SK-N-SH (cell line): ENCODE data around the gene DAB1. TPM values are rescaled to one million over a fixed set of nuclear protein-coding genes. Genes with fewer than 3 reads are reported as not detected.

Source experiments
- CTCF ChIA-PET: fragments of 300-600, 350-600 bp; formaldehyde crosslinking; extraction: SDS; loops from one replicate; lab custom pipeline; 2021; lab: Yijun Ruan, JAX
- POLR2A ChIA-PET: fragments of 350-600 bp; sonication (Branson Sonifier 250); formaldehyde crosslinking; extraction: SDS; loops from one replicate; lab custom pipeline; 2020; ENCODE audit warnings: antibody characterized with exemption, inconsistent platforms; lab: Yijun Ruan, JAX
- DNase-seq: peaks from one replicate; pipeline ENCODE4 v3.0.0; 2012
- H2AFZ ChIP-seq: fragments of 200-600 bp; sonication (generic); 2 replicates; pipeline ENCODE4 v1.8.1; 2016; ENCODE audit warnings: antibody characterized with exemption, mild to moderate bottlenecking, low read depth
- H3F3A ChIP-seq: fragments of 200-600 bp; sonication (generic); replicated peaks from 2 replicates; pipeline ENCODE3; 2016; ENCODE audit warnings: antibody characterized with exemption, mild to moderate bottlenecking; ENCODE audit not compliant: insufficient read depth
- H3K27ac ChIP-seq, 2 experiments: fragments of 200-500 bp in 1 of 2; fragments of 200-600 bp in 1 of 2; sonication (Bioruptor generic) in 1 of 2; sonication (generic), shearing (Covaris generic) in 1 of 2; 2 replicates each; pipeline versions ENCODE4 v1.5.1 to v1.6.1; 2014 to 2016; ENCODE audit warnings: low read depth in 2 of 2, inconsistent platforms in 1 of 2, low read length in 1 of 2, mild to moderate bottlenecking in 1 of 2, mixed read lengths in 1 of 2
- H3K27me3 ChIP-seq: fragments of 200-600 bp; sonication (generic), shearing (Covaris generic); 2 replicates; pipeline ENCODE4 v1.6.1; 2016; ENCODE audit warnings: mixed run types; ENCODE audit not compliant: insufficient read depth
- H3K36me3 ChIP-seq, 2 experiments: fragments of 200-500 bp in 1 of 2; fragments of 200-600 bp in 1 of 2; sonication (Bioruptor generic) in 1 of 2; sonication (generic) in 1 of 2; replicated peaks in 1 of 2; 2 replicates each; pipeline versions ENCODE3 to v1.5.1; 2014 to 2016; ENCODE audit warnings: low read length in 1 of 2, mild to moderate bottlenecking in 1 of 2; ENCODE audit not compliant: insufficient read depth in 2 of 2, control insufficient read depth in 1 of 2
- H3K4me1 ChIP-seq, 2 experiments: fragments of 200-500 bp in 1 of 2; fragments of 200-600 bp in 1 of 2; sonication (Bioruptor generic) in 1 of 2; sonication (generic), shearing (Covaris generic) in 1 of 2; 2 replicates each; pipeline versions ENCODE4 v1.5.1 to v1.6.1; 2014 to 2016; ENCODE audit warnings: low read depth in 1 of 2, low read length in 1 of 2, mixed run types in 1 of 2; ENCODE audit not compliant: insufficient read depth in 2 of 2, control insufficient read depth in 1 of 2
- H3K4me2 ChIP-seq: fragments of 200-600 bp; sonication (generic), shearing (Covaris generic); 2 replicates; pipeline ENCODE4 v1.6.1; 2017; ENCODE audit warnings: mixed run types
- H3K4me3 ChIP-seq, 2 experiments: fragments of 200-500 bp in 1 of 2; fragments of 200-600 bp in 1 of 2; sonication (Bioruptor generic) in 1 of 2; sonication (generic), shearing (Covaris generic) in 1 of 2; 2 replicates each; pipeline versions ENCODE4 v1.5.1 to v1.8.1; 2014 to 2016; ENCODE audit warnings: low read depth in 2 of 2, inconsistent platforms in 1 of 2, low read length in 1 of 2, mild to moderate bottlenecking in 1 of 2, mixed read lengths in 1 of 2, moderate library complexity in 1 of 2
- H3K79me2 ChIP-seq: fragments of 200-600 bp; sonication (generic); 2 replicates; pipeline ENCODE4 v1.8.1; 2017; ENCODE audit warnings: mild to moderate bottlenecking; ENCODE audit not compliant: insufficient read depth
- H3K9ac ChIP-seq: fragments of 200-600 bp; sonication (generic); 2 replicates; pipeline ENCODE4 v1.6.1; 2017; ENCODE audit warnings: mixed run types
- H3K9me2 ChIP-seq: fragments of 200-600 bp; sonication (generic); 2 replicates; pipeline ENCODE4 v1.6.1; 2017; ENCODE audit warnings: mixed run types
- H3K9me3 ChIP-seq: fragments of 200-600 bp; sonication (generic); 2 replicates; pipeline ENCODE4 v1.6.1; 2017; ENCODE audit warnings: mixed run types, mild to moderate bottlenecking, moderate library complexity
- H4K20me1 ChIP-seq: fragments of 200-600 bp; sonication (generic); 2 replicates; pipeline ENCODE4 v1.6.1; 2017; ENCODE audit warnings: mild to moderate bottlenecking, mixed run types; ENCODE audit not compliant: insufficient read depth
- EP300 ChIP-seq, 2 experiments: IDR thresholded peaks; 2 replicates each; pipeline versions ENCODE4 v1.4.0 to v1.6.1; 2012; ENCODE audit warnings: borderline replicate concordance in 1 of 2, low read depth in 1 of 2, low read length in 1 of 2
- EZH2phosphoT487 ChIP-seq: fragments of 200-600 bp; sonication (generic); IDR thresholded peaks from 2 replicates; pipeline ENCODE4 v1.6.1; 2017; ENCODE audit warnings: low read depth, mixed run types, mild to moderate bottlenecking, antibody characterized with exemption, moderate library complexity, borderline replicate concordance
- FOSL2 ChIP-seq: IDR thresholded peaks from 2 replicates; pipeline ENCODE4 v1.4.0; 2012; ENCODE audit warnings: low read depth, mild to moderate bottlenecking, moderate library complexity, borderline replicate concordance
- FOXJ3 ChIP-seq: sonication (generic); formaldehyde crosslinking; IDR thresholded peaks from 2 replicates; pipeline ENCODE4 v1.5.1; 2020; ENCODE audit warnings: mild to moderate bottlenecking, missing genetic modification reagents
- MEF2A ChIP-seq: IDR thresholded peaks from 2 replicates; pipeline ENCODE4 v1.4.0; 2012; ENCODE audit warnings: low read depth, borderline replicate concordance
- MXI1 ChIP-seq: IDR thresholded peaks from 2 replicates; pipeline ENCODE4 v1.6.1; 2012; ENCODE audit warnings: mild to moderate bottlenecking, low read depth, low read length, improper control_type of control experiment
- RAD21 ChIP-seq: IDR thresholded peaks from 2 replicates; pipeline ENCODE4 v1.6.1; 2012; ENCODE audit warnings: mild to moderate bottlenecking, low read length
- RCOR1 ChIP-seq: fragments of 150-350 bp; IDR thresholded peaks from 2 replicates; pipeline ENCODE4 v1.6.1; 2017; ENCODE audit warnings: antibody characterized with exemption, low read length
- RXRA ChIP-seq: IDR thresholded peaks from 2 replicates; pipeline ENCODE4 v1.4.0; 2012; ENCODE audit warnings: low read depth, mild to moderate bottlenecking, borderline replicate concordance
- SMC3 ChIP-seq: IDR thresholded peaks from 2 replicates; pipeline ENCODE4 v1.6.1; 2012; ENCODE audit warnings: low read depth, low read length, improper control_type of control experiment
- TAF1 ChIP-seq: IDR thresholded peaks from 2 replicates; pipeline ENCODE4 v1.6.1; 2012; ENCODE audit warnings: low read depth, mild to moderate bottlenecking, low read length, moderate library complexity, borderline replicate concordance
- TCF12 ChIP-seq: IDR thresholded peaks from 2 replicates; pipeline ENCODE4 v1.4.0; 2012
- TEAD4 ChIP-seq: IDR thresholded peaks from 2 replicates; pipeline ENCODE4 v1.4.0; 2012; ENCODE audit warnings: mild to moderate bottlenecking, borderline replicate concordance; ENCODE audit not compliant: insufficient read depth
- WGBS: methylation state at CpG from one replicate; pipeline ENCODE4 v1.1.6; 2017; ENCODE audit warnings: low lambda C conversion rate; 5-methylcytosine and 5-hydroxymethylcytosine counted together
- polyA plus RNA-seq, 3 experiments: library from polyadenylated mRNA; depleted of rRNA; stranded (reverse); fragments of >200 nt; gene quantifications; 2 replicates each; pipeline ENCODE4 v1.2.3, GENCODE V29; 2012
- TF ChIP-seq, protein P1 (sequence below): IDR thresholded peaks from 2 replicates; pipeline ENCODE4; 2012
- TF ChIP-seq, protein P2 (sequence below): fragments of 150-350 bp; IDR thresholded peaks from 2 replicates; pipeline ENCODE4 v1.6.1; 2017; ENCODE audit warnings: antibody characterized with exemption, low read length, low read depth, borderline replicate concordance
- TF ChIP-seq, protein P3 (sequence below): fragments of 200-600 bp; sonication (generic); IDR thresholded peaks from 2 replicates; pipeline ENCODE4 v1.6.1; 2017; ENCODE audit warnings: antibody characterized with exemption, mild to moderate bottlenecking, moderate library complexity
- TF ChIP-seq, protein P4 (sequence below): IDR thresholded peaks from 2 replicates; pipeline ENCODE4 v1.6.1; 2012; ENCODE audit warnings: mild to moderate bottlenecking, low read depth, low read length, moderate library complexity

Gene DAB1
- polyA plus RNA-seq, 1 of the 3 experiments (the other 2 are of a cell fraction): 2.9 TPM

DNA sequence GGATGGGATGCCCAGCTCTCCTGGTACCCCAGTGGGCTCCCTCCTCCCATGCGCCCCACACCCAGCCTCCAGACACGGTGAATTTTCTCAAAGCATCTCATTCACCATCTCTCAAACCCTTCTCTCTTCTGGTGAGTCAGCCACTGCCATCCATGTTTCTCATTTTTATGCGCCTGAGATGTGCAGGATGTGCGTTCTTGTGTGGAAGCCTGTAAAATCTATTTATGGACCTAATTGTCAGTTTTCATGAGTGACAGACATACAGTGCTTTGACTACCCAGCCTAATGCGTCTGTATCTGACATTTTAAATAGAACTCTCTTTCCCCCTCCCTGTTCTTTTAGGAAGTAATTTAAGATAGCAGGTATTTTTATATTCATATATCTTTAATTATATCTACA lies 158.8 kb downstream of the DAB1 start:
- Histone ChIP-seq H3K4me2 (no peak overlapping the region), H3K4me3 (no peak overlapping the region), H3K9me3 (no peaks in the 10 kb centered on the region), H3K4me1 (no peaks in the 10 kb centered on the region; a peak in 1 of 4 replicates), H3K27ac (no peak overlapping the region), H3K36me3 (no peaks in the 10 kb centered on the region), H3K9ac (no peak overlapping the region), H3F3A (no peaks in the 10 kb centered on the region), H4K20me1 (no peaks in the 10 kb centered on the region), H3K79me2 (no peaks in the 10 kb centered on the region), H2AFZ (no peak overlapping the region), H3K9me2 (no peaks in the 10 kb centered on the region), H3K27me3 (no peaks in the 10 kb centered on the region)
- WGBS: 73% methylated on average over 5 of the region's 5 CpGs
- ChIA-PET CTCF (interaction anchor here (0.7 to 1.0 kb wide), 2 partner anchors 125 to 481 kb away, joined by 3 read pairs; no protein-coding TSS in a partner anchor), POLR2A (no interaction called here)
- DNase-seq: no peak
- TF ChIP-seq, protein P1, sequence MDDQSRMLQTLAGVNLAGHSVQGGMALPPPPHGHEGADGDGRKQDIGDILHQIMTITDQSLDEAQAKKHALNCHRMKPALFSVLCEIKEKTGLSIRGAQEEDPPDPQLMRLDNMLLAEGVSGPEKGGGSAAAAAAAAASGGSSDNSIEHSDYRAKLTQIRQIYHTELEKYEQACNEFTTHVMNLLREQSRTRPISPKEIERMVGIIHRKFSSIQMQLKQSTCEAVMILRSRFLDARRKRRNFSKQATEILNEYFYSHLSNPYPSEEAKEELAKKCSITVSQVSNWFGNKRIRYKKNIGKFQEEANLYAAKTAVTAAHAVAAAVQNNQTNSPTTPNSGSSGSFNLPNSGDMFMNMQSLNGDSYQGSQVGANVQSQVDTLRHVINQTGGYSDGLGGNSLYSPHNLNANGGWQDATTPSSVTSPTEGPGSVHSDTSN: no peak
- no peak for TF ChIP-seq TAF1
- TF ChIP-seq EP300 (IDR thresholded peaks at IDR 0.05; ENCODE audit: borderline replicate concordance in 1 of 2, low read depth in 1 of 2, low read length in 1 of 2): no peak
- no peak for TF ChIP-seq TEAD4
- no peak for TF ChIP-seq FOSL2
- TF ChIP-seq EZH2phosphoT487: no peak
- no peak for TF ChIP-seq TCF12
- TF ChIP-seq FOXJ3 (CRISPR knock-in tag): no peak
- no peak for TF ChIP-seq MXI1
- no peak for TF ChIP-seq MEF2A
- TF ChIP-seq RAD21: no peak
- TF ChIP-seq, protein P2, sequence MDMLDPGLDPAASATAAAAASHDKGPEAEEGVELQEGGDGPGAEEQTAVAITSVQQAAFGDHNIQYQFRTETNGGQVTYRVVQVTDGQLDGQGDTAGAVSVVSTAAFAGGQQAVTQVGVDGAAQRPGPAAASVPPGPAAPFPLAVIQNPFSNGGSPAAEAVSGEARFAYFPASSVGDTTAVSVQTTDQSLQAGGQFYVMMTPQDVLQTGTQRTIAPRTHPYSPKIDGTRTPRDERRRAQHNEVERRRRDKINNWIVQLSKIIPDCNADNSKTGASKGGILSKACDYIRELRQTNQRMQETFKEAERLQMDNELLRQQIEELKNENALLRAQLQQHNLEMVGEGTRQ: no peak
- TF ChIP-seq, protein P3, sequence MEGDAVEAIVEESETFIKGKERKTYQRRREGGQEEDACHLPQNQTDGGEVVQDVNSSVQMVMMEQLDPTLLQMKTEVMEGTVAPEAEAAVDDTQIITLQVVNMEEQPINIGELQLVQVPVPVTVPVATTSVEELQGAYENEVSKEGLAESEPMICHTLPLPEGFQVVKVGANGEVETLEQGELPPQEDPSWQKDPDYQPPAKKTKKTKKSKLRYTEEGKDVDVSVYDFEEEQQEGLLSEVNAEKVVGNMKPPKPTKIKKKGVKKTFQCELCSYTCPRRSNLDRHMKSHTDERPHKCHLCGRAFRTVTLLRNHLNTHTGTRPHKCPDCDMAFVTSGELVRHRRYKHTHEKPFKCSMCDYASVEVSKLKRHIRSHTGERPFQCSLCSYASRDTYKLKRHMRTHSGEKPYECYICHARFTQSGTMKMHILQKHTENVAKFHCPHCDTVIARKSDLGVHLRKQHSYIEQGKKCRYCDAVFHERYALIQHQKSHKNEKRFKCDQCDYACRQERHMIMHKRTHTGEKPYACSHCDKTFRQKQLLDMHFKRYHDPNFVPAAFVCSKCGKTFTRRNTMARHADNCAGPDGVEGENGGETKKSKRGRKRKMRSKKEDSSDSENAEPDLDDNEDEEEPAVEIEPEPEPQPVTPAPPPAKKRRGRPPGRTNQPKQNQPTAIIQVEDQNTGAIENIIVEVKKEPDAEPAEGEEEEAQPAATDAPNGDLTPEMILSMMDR: no peak

DNA sequence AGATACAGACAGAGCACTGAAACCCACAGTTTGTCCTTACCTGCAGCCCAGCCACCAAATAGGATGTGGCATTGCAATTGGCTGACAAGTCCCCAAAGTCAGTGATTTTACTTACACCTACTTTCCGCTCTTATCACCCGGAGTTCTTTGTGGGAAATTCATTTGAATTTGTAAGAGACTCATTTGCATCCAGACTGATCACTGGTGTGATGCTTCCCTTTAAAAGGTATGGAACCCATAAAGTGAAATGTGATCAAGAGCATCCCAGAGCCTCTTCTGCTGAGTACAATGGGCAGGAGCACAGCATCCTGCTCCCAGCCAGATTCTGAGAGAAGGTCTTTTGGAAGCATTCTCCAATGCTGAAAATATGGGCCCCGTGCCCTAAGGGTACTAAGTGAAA lies 161.4 kb downstream of the DAB1 start:
- Histone ChIP-seq H4K20me1 (no peaks in the 10 kb centered on the region), H3K4me1 (no peaks in the 10 kb centered on the region; a peak in 1 of 4 replicates), H3F3A (no peaks in the 10 kb centered on the region), H3K9ac (no peak overlapping the region), H3K36me3 (no peaks in the 10 kb centered on the region), H3K4me2 (no peak overlapping the region), H2AFZ (no peak overlapping the region), H3K9me3 (no peaks in the 10 kb centered on the region), H3K79me2 (no peaks in the 10 kb centered on the region), H3K27me3 (no peaks in the 10 kb centered on the region), H3K4me3 (no peak overlapping the region), H3K27ac (no peak overlapping the region), H3K9me2 (no peaks in the 10 kb centered on the region)
- no peak for TF ChIP-seq EP300 (IDR thresholded peaks at IDR 0.05; ENCODE audit: borderline replicate concordance in 1 of 2, low read depth in 1 of 2, low read length in 1 of 2)
- TF ChIP-seq, protein P4, sequence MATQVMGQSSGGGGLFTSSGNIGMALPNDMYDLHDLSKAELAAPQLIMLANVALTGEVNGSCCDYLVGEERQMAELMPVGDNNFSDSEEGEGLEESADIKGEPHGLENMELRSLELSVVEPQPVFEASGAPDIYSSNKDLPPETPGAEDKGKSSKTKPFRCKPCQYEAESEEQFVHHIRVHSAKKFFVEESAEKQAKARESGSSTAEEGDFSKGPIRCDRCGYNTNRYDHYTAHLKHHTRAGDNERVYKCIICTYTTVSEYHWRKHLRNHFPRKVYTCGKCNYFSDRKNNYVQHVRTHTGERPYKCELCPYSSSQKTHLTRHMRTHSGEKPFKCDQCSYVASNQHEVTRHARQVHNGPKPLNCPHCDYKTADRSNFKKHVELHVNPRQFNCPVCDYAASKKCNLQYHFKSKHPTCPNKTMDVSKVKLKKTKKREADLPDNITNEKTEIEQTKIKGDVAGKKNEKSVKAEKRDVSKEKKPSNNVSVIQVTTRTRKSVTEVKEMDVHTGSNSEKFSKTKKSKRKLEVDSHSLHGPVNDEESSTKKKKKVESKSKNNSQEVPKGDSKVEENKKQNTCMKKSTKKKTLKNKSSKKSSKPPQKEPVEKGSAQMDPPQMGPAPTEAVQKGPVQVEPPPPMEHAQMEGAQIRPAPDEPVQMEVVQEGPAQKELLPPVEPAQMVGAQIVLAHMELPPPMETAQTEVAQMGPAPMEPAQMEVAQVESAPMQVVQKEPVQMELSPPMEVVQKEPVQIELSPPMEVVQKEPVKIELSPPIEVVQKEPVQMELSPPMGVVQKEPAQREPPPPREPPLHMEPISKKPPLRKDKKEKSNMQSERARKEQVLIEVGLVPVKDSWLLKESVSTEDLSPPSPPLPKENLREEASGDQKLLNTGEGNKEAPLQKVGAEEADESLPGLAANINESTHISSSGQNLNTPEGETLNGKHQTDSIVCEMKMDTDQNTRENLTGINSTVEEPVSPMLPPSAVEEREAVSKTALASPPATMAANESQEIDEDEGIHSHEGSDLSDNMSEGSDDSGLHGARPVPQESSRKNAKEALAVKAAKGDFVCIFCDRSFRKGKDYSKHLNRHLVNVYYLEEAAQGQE: no peak
- TF ChIP-seq SMC3: no peak
- TF ChIP-seq RCOR1: no peak
- TF ChIP-seq RXRA: no peak
- ChIA-PET POLR2A (no interaction called here), CTCF (interaction anchor here (1.0 kb wide), 1 partner anchor 9 kb away, joined by 3 read pairs; no protein-coding TSS in a partner anchor)
- DNase-seq: no peak
- WGBS: 88% methylated on average over 2 of the region's 3 CpGs
